IMR-90 (cell line): ENCODE measurements around the gene SNAPC1.

ENCODE experiments used
- CEBPB ChIP-seq: IDR thresholded peaks from 2 replicates; pipeline ENCODE4 v1.6.1; 2012; ENCODE audit warnings: low read depth, low read length, improper control_type of control experiment
- FOS ChIP-seq: fragments of 150-350 bp; IDR thresholded peaks from 2 replicates; pipeline ENCODE4 v1.6.1; 2016; ENCODE audit warnings: low read depth, low read length
- MAFK ChIP-seq: IDR thresholded peaks from 2 replicates; pipeline ENCODE4 v1.6.1; 2012; ENCODE audit warnings: low read depth, low read length, improper control_type of control experiment
- MXI1 ChIP-seq: IDR thresholded peaks from 2 replicates; pipeline ENCODE4 v1.6.1; 2012; ENCODE audit warnings: low read depth, mild to moderate bottlenecking, low read length, moderate library complexity, borderline replicate concordance
- POLR2A ChIP-seq: IDR thresholded peaks from 2 replicates; pipeline ENCODE4 v1.6.1; 2012; ENCODE audit warnings: mild to moderate bottlenecking, low read depth, low read length
- RCOR1 ChIP-seq: IDR thresholded peaks from 2 replicates; pipeline ENCODE4 v1.6.1; 2012; ENCODE audit warnings: mild to moderate bottlenecking, low read length, improper control_type of control experiment; ENCODE audit not compliant: insufficient replicate concordance
- SMC3 ChIP-seq: fragments of 150-350 bp; IDR thresholded peaks from 2 replicates; pipeline ENCODE4 v1.6.1; 2016; ENCODE audit warnings: low read depth, mild to moderate bottlenecking, antibody characterized with exemption, low read length, moderate library complexity
- USF2 ChIP-seq: fragments of 150-350 bp; IDR thresholded peaks from 2 replicates; pipeline ENCODE4 v1.6.1; 2017; ENCODE audit warnings: mild to moderate bottlenecking, antibody characterized with exemption, low read length, low read depth
- TF ChIP-seq, protein P1 (sequence below): conservative IDR thresholded peaks from 2 replicates; pipeline ENCODE4 v1.5.1; 2012; ENCODE audit warnings: mild to moderate bottlenecking, low read depth, low read length, improper control_type of control experiment
- TF ChIP-seq, protein P2 (sequence below): fragments of 150-350 bp; IDR thresholded peaks from 2 replicates; pipeline ENCODE4 v1.6.1; 2016; ENCODE audit warnings: low read depth, mild to moderate bottlenecking, low read length, moderate library complexity, borderline replicate concordance

GRCh38 chr14:61797309-61797708, 35.1 kb downstream of the SNAPC1 start:
- TF ChIP-seq, protein P1, sequence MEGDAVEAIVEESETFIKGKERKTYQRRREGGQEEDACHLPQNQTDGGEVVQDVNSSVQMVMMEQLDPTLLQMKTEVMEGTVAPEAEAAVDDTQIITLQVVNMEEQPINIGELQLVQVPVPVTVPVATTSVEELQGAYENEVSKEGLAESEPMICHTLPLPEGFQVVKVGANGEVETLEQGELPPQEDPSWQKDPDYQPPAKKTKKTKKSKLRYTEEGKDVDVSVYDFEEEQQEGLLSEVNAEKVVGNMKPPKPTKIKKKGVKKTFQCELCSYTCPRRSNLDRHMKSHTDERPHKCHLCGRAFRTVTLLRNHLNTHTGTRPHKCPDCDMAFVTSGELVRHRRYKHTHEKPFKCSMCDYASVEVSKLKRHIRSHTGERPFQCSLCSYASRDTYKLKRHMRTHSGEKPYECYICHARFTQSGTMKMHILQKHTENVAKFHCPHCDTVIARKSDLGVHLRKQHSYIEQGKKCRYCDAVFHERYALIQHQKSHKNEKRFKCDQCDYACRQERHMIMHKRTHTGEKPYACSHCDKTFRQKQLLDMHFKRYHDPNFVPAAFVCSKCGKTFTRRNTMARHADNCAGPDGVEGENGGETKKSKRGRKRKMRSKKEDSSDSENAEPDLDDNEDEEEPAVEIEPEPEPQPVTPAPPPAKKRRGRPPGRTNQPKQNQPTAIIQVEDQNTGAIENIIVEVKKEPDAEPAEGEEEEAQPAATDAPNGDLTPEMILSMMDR: no peak
- no peak for TF ChIP-seq POLR2A
- TF ChIP-seq RCOR1: no peak
- TF ChIP-seq FOS: no peak
- TF ChIP-seq USF2: no peak
- TF ChIP-seq CEBPB: no peak
- no peak for TF ChIP-seq MAFK
- no peak for TF ChIP-seq SMC3
- TF ChIP-seq, protein P2, sequence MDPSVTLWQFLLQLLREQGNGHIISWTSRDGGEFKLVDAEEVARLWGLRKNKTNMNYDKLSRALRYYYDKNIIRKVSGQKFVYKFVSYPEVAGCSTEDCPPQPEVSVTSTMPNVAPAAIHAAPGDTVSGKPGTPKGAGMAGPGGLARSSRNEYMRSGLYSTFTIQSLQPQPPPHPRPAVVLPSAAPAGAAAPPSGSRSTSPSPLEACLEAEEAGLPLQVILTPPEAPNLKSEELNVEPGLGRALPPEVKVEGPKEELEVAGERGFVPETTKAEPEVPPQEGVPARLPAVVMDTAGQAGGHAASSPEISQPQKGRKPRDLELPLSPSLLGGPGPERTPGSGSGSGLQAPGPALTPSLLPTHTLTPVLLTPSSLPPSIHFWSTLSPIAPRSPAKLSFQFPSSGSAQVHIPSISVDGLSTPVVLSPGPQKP: no peak
- no peak for TF ChIP-seq MXI1
